Coronary artery (tissue), 2 donors: ENCODE measurements around the gene NUDT8.
"Not testable (repeated sequence)": the region's sequence is repeated elsewhere in the genome, so short reads cannot be mapped to it uniquely, and the experiment has no call there.

Experiments
- DNase-seq: peaks from one replicate; pipeline ENCODE4 v3.0.0-alpha.2; 2017; ENCODE audit warnings: low spot score
- H3K27ac ChIP-seq, 2 donors: fragments of 200-600 bp; sonication (generic); one replicate each; pipeline ENCODE4 v1.5.1; 2016 to 2019
- H3K4me3 ChIP-seq: fragments of 200-600 bp; sonication (generic); 2 replicates; pipeline ENCODE4 v1.5.1; 2016; ENCODE audit warnings: mild to moderate bottlenecking, moderate library complexity
- TF ChIP-seq, protein P1 (sequence below): fragments of 200-600 bp; sonication (generic); IDR thresholded peaks from one replicate; pipeline ENCODE4 v1.5.1; 2019; ENCODE audit warnings: antibody characterized with exemption

The NUDT8 gene

DNA sequence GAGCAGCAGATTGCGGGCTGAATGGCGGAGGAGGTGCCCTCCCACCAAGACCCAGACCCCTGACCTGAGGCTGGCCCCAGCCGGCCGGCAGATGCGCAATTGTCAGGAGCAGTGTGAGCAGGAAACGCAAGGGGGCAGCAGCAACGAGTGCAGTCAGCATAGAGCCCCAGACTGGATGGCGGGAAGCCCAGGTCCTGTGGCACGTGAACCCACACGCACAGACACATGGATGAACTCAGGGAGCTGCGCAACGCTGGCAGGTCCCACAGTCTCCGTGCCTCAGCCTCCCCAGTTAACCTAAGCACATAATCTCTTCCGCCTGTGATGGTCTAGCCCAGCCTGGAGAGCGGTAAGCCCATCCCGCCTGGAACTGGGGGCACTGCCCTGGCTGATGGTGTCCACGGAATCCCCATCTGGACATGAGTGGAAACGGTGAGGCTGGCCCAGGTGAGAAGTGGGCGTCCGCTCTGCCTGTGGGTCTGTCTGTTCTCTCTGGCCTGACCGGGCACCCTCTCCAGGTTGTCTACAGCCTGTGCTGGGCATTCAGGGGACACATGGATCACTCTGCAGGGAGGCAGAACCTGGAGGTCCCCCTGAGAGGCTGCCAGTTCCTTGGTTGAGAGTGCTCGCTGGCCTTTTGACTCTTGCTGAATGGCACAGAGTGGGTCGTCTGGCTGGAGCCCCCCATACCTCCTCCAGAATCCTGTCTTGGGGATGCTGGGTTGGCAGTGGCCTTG lies 10.5 kb upstream of the NUDT8 start:
- TF ChIP-seq, protein P1, sequence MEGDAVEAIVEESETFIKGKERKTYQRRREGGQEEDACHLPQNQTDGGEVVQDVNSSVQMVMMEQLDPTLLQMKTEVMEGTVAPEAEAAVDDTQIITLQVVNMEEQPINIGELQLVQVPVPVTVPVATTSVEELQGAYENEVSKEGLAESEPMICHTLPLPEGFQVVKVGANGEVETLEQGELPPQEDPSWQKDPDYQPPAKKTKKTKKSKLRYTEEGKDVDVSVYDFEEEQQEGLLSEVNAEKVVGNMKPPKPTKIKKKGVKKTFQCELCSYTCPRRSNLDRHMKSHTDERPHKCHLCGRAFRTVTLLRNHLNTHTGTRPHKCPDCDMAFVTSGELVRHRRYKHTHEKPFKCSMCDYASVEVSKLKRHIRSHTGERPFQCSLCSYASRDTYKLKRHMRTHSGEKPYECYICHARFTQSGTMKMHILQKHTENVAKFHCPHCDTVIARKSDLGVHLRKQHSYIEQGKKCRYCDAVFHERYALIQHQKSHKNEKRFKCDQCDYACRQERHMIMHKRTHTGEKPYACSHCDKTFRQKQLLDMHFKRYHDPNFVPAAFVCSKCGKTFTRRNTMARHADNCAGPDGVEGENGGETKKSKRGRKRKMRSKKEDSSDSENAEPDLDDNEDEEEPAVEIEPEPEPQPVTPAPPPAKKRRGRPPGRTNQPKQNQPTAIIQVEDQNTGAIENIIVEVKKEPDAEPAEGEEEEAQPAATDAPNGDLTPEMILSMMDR, result peak; percentile 38
- Histone ChIP-seq H3K4me3 (no peak overlapping the region), H3K27ac (no peak overlapping the region)
- DNase-seq, result no peak

DNA sequence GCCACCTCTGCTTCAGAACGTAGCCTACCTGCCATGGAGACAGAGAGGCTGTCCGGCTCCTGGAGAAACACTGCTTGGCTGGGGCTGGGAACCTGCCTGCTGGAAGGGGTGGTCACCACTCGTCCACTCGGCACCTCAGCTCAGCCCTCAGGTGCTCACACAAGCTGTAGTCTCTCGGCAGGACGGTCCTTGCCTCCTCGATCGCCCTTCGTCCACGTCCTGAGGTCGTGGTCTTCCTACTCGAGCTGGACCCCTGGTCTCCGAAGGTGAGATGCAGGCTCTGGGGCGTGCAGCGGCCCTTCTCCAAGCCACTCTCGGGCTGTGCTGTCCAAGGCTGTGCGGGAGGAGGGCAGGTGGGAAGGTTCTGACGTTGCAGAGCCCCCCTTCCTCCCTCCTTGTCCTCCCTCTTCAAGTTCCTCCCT lies 9.7 kb upstream of the NUDT8 start, which contains the start of gene TBX10:
TSS of gene TBX10 (minus strand) at position 326 of the 422 bp plus-strand sequence. CDS start at position 35, 291 bp downstream.
- Histone ChIP-seq H3K27ac (no peak within 1 kb of the TSS), H3K4me3 (no peak within 1 kb of the TSS)
- no peak for DNase-seq
- TF ChIP-seq, protein P1, result no peak

DNA sequence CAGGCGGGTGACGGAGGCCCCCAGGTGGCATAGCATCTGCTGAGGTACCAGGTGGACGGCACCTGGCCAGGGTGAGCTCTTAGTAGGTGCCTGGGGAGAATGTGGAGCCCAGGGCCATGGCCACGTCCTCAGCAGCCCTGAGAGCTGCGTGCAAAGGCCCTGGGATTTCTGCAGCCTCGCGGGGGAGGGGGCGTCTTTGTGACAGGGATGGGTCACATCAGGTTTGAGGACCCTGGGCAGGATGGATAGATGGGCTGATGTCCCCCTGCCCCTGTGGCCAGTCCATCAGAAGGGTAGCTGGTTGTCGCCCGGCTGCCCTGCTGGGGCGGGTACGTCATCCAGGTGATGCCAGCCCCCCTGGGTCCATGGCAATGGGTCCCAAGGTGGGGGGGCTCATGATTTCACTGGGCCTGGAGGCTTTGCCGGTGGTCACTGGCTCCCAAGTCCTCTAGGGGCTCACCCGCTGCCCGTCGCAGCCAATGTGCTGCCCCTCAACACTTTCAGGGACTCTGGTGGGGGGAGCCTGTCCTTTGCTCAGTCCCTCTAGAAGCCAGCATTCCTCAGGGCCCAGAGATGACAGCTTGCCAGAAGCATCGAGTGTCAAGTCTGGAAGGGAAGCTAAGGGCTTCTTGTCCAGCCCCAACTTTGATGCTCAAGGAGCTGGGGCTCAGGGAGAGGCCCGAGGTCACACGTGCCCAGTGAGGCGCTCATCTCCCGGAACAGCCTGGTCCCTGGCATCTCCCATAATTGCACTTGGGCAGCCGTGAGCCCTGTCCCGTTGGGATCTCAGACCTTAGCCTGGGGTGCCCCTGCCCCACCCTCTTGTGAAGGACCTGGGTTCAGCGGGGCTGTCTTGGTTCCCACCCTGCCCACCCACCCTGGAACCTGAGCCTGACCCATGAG lies 9.0 kb upstream of the NUDT8 start:
- Histone ChIP-seq H3K4me3 (no peak overlapping the region), H3K27ac (no peak overlapping the region)
- TF ChIP-seq, protein P1, result no peak
- DNase-seq, result no peak

DNA sequence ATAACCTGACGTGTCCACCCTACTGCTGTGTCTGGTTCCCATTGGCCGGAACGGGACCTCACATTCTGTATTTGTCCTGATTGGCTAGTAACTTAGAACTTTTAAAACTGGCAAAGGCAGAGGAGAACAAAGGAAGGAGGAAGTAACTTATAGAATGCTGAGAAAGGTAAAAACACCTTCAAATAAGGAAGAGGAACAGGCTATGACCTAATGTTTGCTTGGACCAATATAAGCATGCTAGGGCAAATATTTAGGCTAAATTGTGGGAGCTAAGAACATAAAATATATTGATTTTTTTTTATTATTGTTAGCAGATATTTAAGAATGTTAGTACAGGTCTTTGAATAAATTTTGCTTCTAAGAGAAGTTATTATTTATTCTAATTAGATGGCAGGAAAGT lies 7.7 kb upstream of the NUDT8 start:
- not testable (repeated sequence) for DNase-seq, H3K27ac ChIP-seq, H3K4me3 ChIP-seq

DNA sequence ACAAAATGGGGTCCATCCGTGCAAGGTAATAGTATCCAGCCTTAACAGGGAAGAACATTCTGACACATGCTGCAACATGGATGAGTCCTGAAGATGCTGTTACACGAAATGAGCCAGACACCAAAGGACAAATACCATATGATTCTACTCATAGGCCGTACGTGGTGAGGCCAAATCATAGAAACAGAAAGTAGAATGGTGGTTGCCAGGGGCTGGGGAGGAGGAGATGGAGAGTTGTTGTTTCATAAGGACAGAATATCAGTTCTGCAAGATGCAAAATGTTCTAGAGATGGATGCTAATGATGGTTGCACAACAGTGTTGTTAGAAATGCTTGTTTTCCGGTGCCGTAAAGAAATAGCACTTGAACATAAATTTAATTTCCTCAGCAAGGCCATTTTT lies 7.2 kb upstream of the NUDT8 start:
- no peak for DNase-seq
- Histone ChIP-seq H3K27ac (no peak overlapping the region), H3K4me3 (no peak overlapping the region)
- TF ChIP-seq, protein P1, result no peak

DNA sequence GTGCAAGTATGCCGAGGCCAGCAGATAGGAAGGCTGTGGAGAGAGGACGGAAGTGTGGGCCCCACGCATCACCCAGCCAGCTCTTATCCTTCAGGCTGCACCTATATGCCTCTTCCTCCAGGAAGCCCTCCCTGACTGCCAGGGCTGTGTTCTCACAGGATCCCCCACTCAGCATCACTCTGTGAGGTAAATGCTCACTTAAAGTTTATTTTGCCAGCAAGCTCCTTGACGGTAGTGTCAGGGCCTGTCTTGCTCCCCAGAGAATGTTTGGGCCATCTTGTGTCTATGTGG lies 5.4 kb upstream of the NUDT8 start:
- no peak overlapping the region for H3K4me3 ChIP-seq
- TF ChIP-seq, protein P1, result no peak
- H3K27ac ChIP-seq, result no peak overlapping the region
- no peak for DNase-seq

DNA sequence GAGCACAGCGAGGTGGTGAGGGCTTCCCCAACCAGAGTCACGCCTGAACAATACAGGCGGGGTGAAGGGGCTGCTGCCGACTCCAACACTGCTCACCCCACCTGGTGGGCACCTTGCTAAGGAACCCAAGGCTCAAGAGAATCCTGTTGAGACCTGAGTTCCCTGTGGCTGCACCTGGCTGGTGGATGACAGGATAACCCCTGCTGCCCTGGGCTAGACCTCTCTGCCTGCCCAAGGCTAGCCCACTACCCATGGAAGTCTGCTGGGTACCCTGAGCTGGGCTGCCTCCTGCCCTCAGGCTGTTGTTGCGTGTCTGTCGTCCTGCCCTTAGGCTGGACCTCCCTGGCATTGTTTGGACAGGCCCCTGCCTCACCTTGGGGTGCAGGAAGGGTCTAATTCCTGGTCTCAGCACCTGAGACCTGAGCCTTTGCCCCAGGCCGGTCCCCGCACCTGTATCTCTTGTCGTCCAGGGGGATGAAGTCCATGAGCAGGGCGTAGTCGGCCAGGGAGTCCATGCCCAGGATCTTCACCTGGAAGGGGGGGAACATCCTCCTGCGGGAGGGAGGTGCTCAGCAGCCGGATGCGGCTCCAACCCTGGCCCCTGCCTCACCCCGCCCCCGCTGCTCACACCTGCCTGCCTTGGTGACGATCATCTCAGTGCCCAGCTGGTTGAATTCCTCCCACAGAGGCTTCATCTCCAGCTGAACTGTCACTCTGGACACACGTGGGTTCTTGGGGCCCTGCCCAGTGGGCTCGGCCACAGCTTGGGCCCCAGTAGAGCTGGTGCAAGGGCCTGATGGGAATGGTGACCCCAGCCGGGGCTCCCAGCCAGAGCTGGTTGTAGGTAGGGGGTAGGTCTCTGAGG lies 4.9 kb upstream of the NUDT8 start:
- H3K27ac ChIP-seq, result no peak overlapping the region
- peak; percentile 71 for DNase-seq
- H3K4me3 ChIP-seq, result no peak overlapping the region
- TF ChIP-seq, protein P1, result no peak
